Upper lobe of left lung (tissue), 6 donors: ENCODE results near the gene GBX1. TPM values are rescaled to one million over a fixed set of nuclear protein-coding genes. Genes with fewer than 3 reads are reported as not detected.

Experiments
- ATAC-seq, 2 donors: fragments of 200-7000 bp; cut with Tn5 transposase; one replicate each; pipeline ENCODE4 v1.9.1; 2022; ENCODE audit warnings: mild to moderate bottlenecking in 2 of 2, moderate library complexity in 2 of 2; ENCODE audit not compliant: low FRiP score in 2 of 2
- DNase-seq, 2 donors: peaks; one replicate each; pipeline ENCODE4 v3.0.0-alpha.2; 2019 to 2020
- H3K27ac ChIP-seq, 4 donors: fragments of 200-600 bp; sonication (generic); one replicate each; pipeline ENCODE4 v1.5.1; 2016 to 2019
- H3K27me3 ChIP-seq, 4 donors: fragments of 200-600 bp; sonication (generic); one replicate each; pipeline ENCODE4 v1.5.1; 2017 to 2019
- H3K36me3 ChIP-seq, 4 donors: fragments of 200-600 bp; sonication (generic); one replicate each; pipeline ENCODE4 v1.5.1; 2016 to 2019
- H3K4me1 ChIP-seq, 4 donors: fragments of 200-600 bp; sonication (generic); one replicate each; pipeline ENCODE4 v1.5.1; 2018 to 2019
- H3K4me3 ChIP-seq, 4 donors: fragments of 200-600 bp; sonication (generic); one replicate each; pipeline ENCODE4 v1.5.1; 2017 to 2019; ENCODE audit warnings: mild to moderate bottlenecking in 2 of 4, moderate library complexity in 1 of 4
- H3K9me3 ChIP-seq, 4 donors: fragments of 200-600 bp; sonication (generic); one replicate each; pipeline ENCODE4 v1.5.1; 2018 to 2019
- EP300 ChIP-seq, 4 donors: sonication (generic); formaldehyde crosslinking; IDR thresholded peaks; one replicate each; pipeline ENCODE4 v1.5.1; 2017; ENCODE audit warnings: antibody characterized with exemption in 4 of 4, control low read depth in 2 of 4
- POLR2A ChIP-seq, 4 donors: fragments of 450-650 bp; IDR thresholded peaks; one replicate each; pipeline ENCODE4 v1.5.1; 2016 to 2017; ENCODE audit warnings: antibody characterized with exemption in 4 of 4, mild to moderate bottlenecking in 2 of 4
- POLR2AphosphoS5 ChIP-seq, 2 donors: sonication (generic); formaldehyde crosslinking; IDR thresholded peaks; one replicate each; pipeline ENCODE4 v1.5.1; 2017; ENCODE audit warnings: antibody characterized with exemption in 2 of 2
- WGBS, 2 donors: methylation state at CpG; one replicate each; pipeline ENCODE4 v1.1.5; 2017 to 2018; 5-methylcytosine and 5-hydroxymethylcytosine counted together
- total RNA-seq, 6 donors: library from RNA; depleted of rRNA in 4 of 6; stranded (reverse); fragments of >200 nt in 4 of 6; gene quantifications; one replicate each; pipeline versions ENCODE4 v1.1.0 to v1.2.1, GENCODE V29; 2016 to 2021
- TF ChIP-seq, protein P1 (sequence below), 6 experiments: fragments of 450-650 bp in 4 of 6; fragments of 200-600 bp in 2 of 6; sonication (generic) in 2 of 6; IDR thresholded peaks; one replicate each; pipeline ENCODE4 v1.5.1; 2016 to 2019; ENCODE audit warnings: antibody characterized with exemption in 6 of 6
- donor health status: DM: no; HTN: no; CAD: no; lungs with moderate emphysema.
- donor health status: DM: no; HTN: yes; CAD: no; lungs with severe emphysema.

GBX1 gene
- total RNA-seq, 6 donors from 2014 or later: not detected

DNA sequence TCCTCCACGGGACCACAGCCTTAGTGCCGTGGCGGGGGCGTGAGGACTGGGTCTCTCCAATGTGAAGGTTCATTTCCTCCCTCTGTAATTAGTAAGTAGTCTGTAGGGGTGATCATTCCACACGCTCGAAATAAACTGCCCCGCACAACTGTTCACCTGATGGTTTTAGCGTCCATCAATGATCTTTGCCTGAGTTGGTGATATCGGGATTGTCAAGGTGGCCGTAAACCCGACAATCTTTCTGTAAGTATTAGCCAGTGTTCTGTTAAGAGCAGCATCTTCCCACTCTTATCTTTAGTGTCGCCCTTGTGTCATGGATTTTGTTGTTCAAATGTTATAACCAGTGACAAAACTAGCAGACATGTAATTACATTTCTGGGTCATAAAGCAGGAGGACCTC is 63.5 kb downstream of the GBX1 start:
- Histone ChIP-seq H3K4me3 (no peak overlapping the region), H3K9me3 (no peaks in the 10 kb centered on the region), H3K4me1 (peaks cover 0 to 26% (median 12%) of the 10 kb centered on the region in 4 donors), H3K27me3 (no peaks in the 10 kb centered on the region), H3K27ac (no peak overlapping the region), H3K36me3 (peaks cover 0 to 6% (median 2%) of the 10 kb centered on the region in 4 donors)
- WGBS, 2 donors: 83 to 97% methylated on average over 8 to 12 of the region's 12 CpGs
- DNase-seq (no peak), ATAC-seq (no peak)
- TF ChIP-seq, protein P1, sequence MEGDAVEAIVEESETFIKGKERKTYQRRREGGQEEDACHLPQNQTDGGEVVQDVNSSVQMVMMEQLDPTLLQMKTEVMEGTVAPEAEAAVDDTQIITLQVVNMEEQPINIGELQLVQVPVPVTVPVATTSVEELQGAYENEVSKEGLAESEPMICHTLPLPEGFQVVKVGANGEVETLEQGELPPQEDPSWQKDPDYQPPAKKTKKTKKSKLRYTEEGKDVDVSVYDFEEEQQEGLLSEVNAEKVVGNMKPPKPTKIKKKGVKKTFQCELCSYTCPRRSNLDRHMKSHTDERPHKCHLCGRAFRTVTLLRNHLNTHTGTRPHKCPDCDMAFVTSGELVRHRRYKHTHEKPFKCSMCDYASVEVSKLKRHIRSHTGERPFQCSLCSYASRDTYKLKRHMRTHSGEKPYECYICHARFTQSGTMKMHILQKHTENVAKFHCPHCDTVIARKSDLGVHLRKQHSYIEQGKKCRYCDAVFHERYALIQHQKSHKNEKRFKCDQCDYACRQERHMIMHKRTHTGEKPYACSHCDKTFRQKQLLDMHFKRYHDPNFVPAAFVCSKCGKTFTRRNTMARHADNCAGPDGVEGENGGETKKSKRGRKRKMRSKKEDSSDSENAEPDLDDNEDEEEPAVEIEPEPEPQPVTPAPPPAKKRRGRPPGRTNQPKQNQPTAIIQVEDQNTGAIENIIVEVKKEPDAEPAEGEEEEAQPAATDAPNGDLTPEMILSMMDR (IDR thresholded peaks at IDR 0.05): no peak
- TF ChIP-seq EP300 (IDR thresholded peaks at IDR 0.05) (no peak), POLR2A (IDR thresholded peaks at IDR 0.05) (no peak), POLR2AphosphoS5 (IDR thresholded peaks at IDR 0.05) (no peak)

DNA sequence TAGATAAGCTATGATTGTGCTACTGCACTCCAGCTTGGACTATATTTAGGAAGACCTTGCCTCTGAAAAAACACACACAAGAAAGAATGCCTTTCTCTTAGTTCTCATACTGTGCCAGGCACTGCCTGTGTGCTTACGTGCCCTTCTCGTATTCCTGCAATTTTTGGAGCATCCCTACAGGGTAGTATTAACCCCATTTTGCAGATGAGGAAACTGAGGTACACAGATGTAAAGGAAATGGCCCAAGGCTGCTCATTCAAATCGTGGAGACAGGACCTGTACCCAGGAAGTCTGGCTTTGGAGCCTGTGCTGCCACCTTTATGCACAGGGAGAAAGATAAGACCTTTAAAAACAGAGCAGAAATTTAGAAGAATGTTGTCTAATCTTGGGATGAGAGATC is 64.5 kb downstream of the GBX1 start:
- no peaks in the 10 kb centered on the region for H3K9me3 ChIP-seq
- no peak overlapping the region for H3K27ac ChIP-seq
- ATAC-seq (no peak), DNase-seq (no peak)
- no peaks in the 10 kb centered on the region for H3K27me3 ChIP-seq
- H3K4me1 ChIP-seq: peaks cover 0 to 25% (median 12%) of the 10 kb centered on the region in 4 donors
- no peak overlapping the region for H3K4me3 ChIP-seq
- H3K36me3 ChIP-seq: peaks cover 0 to 6% (median 2%) of the 10 kb centered on the region in 4 donors
- TF ChIP-seq POLR2A (IDR thresholded peaks at IDR 0.05) (no peak), POLR2AphosphoS5 (IDR thresholded peaks at IDR 0.05) (no peak), EP300 (IDR thresholded peaks at IDR 0.05) (no peak)
- TF ChIP-seq, protein P1 (IDR thresholded peaks at IDR 0.05): no peak
- WGBS, 2 donors: 73 to 83% methylated on average over 3 of the region's 3 CpGs

DNA sequence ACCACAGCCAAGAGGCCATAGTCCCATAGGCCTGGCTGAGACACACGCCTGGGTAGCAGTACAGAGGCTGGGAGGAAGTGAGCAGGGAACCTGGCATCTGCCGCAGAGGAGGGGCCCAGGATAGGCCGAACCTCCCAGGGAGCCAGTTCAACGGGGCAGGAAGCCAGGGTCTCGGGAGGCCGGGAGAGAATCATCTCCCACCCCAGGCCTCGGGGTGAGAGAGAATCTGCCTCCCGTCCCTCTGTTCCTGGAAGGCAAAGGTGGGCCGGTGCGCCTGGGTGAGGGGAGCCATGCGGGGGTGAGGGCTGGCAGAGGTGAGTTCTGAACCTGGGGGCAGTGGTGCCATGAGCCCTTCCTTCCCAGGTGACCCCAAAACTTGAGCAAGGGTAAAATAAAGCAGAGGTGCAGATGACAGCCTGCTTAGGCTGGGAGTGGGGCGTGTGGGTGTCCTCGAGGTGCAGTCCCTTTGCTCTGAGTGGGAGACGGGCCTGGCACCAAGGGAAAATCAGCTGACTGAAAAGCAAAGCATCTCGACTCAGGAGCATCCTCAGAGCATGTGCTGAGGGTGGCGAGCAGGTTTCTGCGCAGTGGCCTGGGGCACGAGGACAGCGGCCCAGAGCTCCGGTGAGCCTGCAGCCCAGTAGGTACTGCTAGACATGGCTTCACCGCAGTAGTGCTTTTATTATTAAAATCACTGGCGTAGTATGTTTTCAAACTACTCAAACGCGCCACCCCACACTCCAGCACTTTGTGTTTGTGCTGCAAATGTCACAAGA is 65.7 kb downstream of the GBX1 start:
- no peaks in the 10 kb centered on the region for H3K9me3 ChIP-seq
- no peak overlapping the region for H3K4me3 ChIP-seq
- 85 to 86% methylated on average over 18 to 23 of the region's 24 CpGs for WGBS, 2 donors
- peak in 1 of 2 donors; percentile 38 for DNase-seq
- peaks cover 0 to 8% (median 2%) of the 10 kb centered on the region in 4 donors for H3K36me3 ChIP-seq
- peak overlapping the region in 2 of 4 donors; percentile 35 for H3K27ac ChIP-seq
- ATAC-seq: peak; percentile 12 to 28
- TF ChIP-seq EP300 (IDR thresholded peaks at IDR 0.05) (no peak), POLR2A (IDR thresholded peaks at IDR 0.05) (no peak), POLR2AphosphoS5 (IDR thresholded peaks at IDR 0.05) (no peak)
- TF ChIP-seq, protein P1 (IDR thresholded peaks at IDR 0.05): no peak
- no peaks in the 10 kb centered on the region for H3K27me3 ChIP-seq
- peaks cover 0 to 33% (median 12%) of the 10 kb centered on the region in 4 donors for H3K4me1 ChIP-seq

DNA sequence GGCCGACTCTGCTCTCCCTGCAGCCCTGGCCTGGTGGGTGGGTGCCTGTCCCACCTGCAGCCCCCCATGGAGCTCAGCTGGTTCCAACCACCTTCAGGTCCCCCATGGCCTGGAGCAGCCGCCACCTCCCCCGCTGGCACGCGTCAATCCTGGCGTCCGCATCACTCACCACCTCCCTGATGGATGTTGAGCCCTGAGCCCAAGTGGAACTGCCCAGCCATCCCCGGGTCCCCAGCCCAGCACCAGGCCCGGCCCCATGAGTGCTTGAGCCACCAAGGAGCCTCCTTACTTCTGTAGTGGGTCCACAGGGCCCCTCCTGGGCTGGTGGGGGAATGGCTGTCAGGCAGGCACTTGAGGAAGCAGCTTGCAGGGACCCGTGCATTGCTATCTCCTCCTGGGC is 66.6 kb downstream of the GBX1 start:
- H3K4me1 ChIP-seq: peaks cover 0 to 33% (median 13%) of the 10 kb centered on the region in 4 donors
- H3K36me3 ChIP-seq: peaks cover 0 to 6% (median 2%) of the 10 kb centered on the region in 4 donors

More for the DNA sequence above, 66.6 kb downstream of the GBX1 start:
- no peaks in the 10 kb centered on the region for H3K9me3 ChIP-seq
- peak in 1 of 2 donors; percentile 21 for ATAC-seq
- H3K4me3 ChIP-seq: no peak overlapping the region
- 93% methylated on average over 7 of the region's 10 CpGs; no CpG with 5 or more reads in 1 of the 2 donors for WGBS, 2 donors
- TF ChIP-seq, protein P1 (IDR thresholded peaks at IDR 0.05): no peak
- TF ChIP-seq POLR2AphosphoS5 (IDR thresholded peaks at IDR 0.05) (no peak), POLR2A (IDR thresholded peaks at IDR 0.05) (no peak), EP300 (IDR thresholded peaks at IDR 0.05) (no peak)
- peak in 1 of 2 donors; percentile 78 for DNase-seq
- peak overlapping the region in 1 of 4 donors; percentile 35 for H3K27ac ChIP-seq
- no peaks in the 10 kb centered on the region for H3K27me3 ChIP-seq
